Neutrophil (primary cell): ENCODE data around the gene KCNQ5.

Experiments used
- H3K27ac ChIP-seq: fragments of 200-600 bp; sonication (generic); 2 replicates; pipeline ENCODE4 v1.5.1; 2016; ENCODE audit warnings: mild to moderate bottlenecking, moderate library complexity
- H3K27me3 ChIP-seq: fragments of 200-600 bp; sonication (generic); 2 replicates; pipeline ENCODE4 v1.6.0; 2016; ENCODE audit warnings: mild to moderate bottlenecking
- H3K36me3 ChIP-seq: fragments of 200-600 bp; sonication (generic); 2 replicates; pipeline ENCODE4 v1.5.1; 2017
- H3K4me1 ChIP-seq, 2 experiments: fragments of 200-600 bp in 1 of 2; sonication (generic) in 1 of 2; 1 replicate in 1 of 2; 2 replicates in 1 of 2; pipeline versions ENCODE4 v1.5.1 to v1.6.1; 2013 to 2016; ENCODE audit warnings: low read depth in 1 of 2, low read length in 1 of 2, mild to moderate bottlenecking in 1 of 2, moderate library complexity in 1 of 2; ENCODE audit not compliant: control insufficient read depth in 1 of 2, insufficient read depth in 1 of 2
- H3K4me3 ChIP-seq, 2 experiments: fragments of 200-600 bp in 1 of 2; sonication (generic) in 1 of 2; 1 replicate in 1 of 2; 2 replicates in 1 of 2; pipeline ENCODE4 v1.5.1; 2013 to 2016; ENCODE audit warnings: low read depth in 1 of 2, low read length in 1 of 2, mild to moderate bottlenecking in 1 of 2, moderate library complexity in 1 of 2
- H3K9me3 ChIP-seq: fragments of 200-600 bp; sonication (generic); 2 replicates; pipeline ENCODE4 v1.5.1; 2016
- CTCF ChIP-seq: fragments of 200-600 bp; sonication (generic); IDR thresholded peaks from 2 replicates; pipeline ENCODE4 v1.5.1; 2016; ENCODE audit warnings: antibody characterized with exemption

The KCNQ5 gene

GRCh38 chr6:72984981-72985665, 363.3 kb downstream of the KCNQ5 start:
- Histone ChIP-seq H3K27ac (no peak overlapping the region), H3K4me3 (no peak overlapping the region), H3K4me1 (peaks cover 8% of the 10 kb centered on the region in 2 experiments), H3K9me3 (no peaks in the 10 kb centered on the region), H3K36me3 (no peaks in the 10 kb centered on the region), H3K27me3 (no peaks in the 10 kb centered on the region)
- no peak for TF ChIP-seq CTCF

DNA sequence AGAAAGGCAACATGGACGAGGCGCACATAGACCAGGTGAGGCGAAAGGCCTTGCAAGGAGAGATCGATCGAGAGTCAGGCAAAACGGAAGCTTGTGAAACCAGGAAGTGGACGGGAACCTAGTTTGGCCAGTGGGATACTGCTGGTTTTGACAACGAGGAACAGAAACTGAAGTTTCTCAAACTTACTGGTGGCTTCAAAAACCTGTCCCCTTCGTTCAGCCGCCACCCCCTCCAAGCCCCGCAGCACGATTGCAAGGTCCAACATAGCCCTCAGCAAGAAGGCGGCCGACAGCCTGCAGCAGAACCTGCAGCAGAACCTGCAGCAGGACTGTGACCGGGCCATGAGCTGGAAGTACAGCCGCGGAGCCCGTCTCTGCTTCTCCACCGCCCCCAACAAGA, 365.4 kb downstream of the KCNQ5 start:
- no peak overlapping the region for H3K4me3 ChIP-seq
- H3K9me3 ChIP-seq = no peaks in the 10 kb centered on the region
- no peaks in the 10 kb centered on the region for H3K27me3 ChIP-seq
- no peak for TF ChIP-seq CTCF
- no peak overlapping the region for H3K27ac ChIP-seq
- H3K4me1 ChIP-seq = peaks cover 8% of the 10 kb centered on the region in 2 experiments
- H3K36me3 ChIP-seq = no peaks in the 10 kb centered on the region

- no peaks in the 10 kb centered on the region for H3K27me3 ChIP-seq
- H3K4me1 ChIP-seq = no peaks in the 10 kb centered on the region
- H3K36me3 ChIP-seq = no peaks in the 10 kb centered on the region
- no peak overlapping the region for H3K4me3 ChIP-seq
- H3K9me3 ChIP-seq = no peaks in the 10 kb centered on the region
- no peak overlapping the region for H3K27ac ChIP-seq
- TF ChIP-seq CTCF = no peak
These were observed 378.1 kb downstream of the KCNQ5 start for GRCh38 chr6:72999995-73000394.

- Histone ChIP-seq H3K4me1 (no peaks in the 10 kb centered on the region), H3K27ac (no peak overlapping the region), H3K36me3 (no peaks in the 10 kb centered on the region), H3K27me3 (no peaks in the 10 kb centered on the region), H3K9me3 (no peaks in the 10 kb centered on the region), H3K4me3 (no peak overlapping the region)
- no peak for TF ChIP-seq CTCF
These were observed 378.6 kb downstream of the KCNQ5 start for GRCh38 chr6:73000460-73000859.

DNA sequence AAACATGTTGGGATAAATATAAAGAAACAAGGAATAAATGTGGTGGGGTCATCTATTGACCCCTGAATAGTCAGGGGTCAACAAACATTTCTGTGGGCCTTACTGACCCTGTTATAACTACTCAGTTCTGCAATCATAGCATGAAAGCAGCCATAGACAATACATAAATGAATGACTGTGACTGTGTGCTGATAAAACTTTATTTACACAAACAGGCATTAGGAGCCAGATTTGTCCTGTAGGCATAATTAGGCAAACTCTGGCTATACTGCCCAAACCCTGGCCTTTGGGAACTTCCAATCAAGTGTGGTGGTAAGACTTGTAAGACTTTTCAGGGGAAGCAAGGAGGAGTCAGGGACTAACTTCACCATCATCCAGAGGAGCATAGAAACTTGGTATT, 380.7 kb downstream of the KCNQ5 start:
- TF ChIP-seq CTCF = no peak
- H3K9me3 ChIP-seq = no peaks in the 10 kb centered on the region
- no peak overlapping the region for H3K4me3 ChIP-seq

More for the DNA sequence above, 380.7 kb downstream of the KCNQ5 start:
- H3K36me3 ChIP-seq = no peaks in the 10 kb centered on the region
- no peak overlapping the region for H3K27ac ChIP-seq
- no peaks in the 10 kb centered on the region for H3K4me1 ChIP-seq
- no peaks in the 10 kb centered on the region for H3K27me3 ChIP-seq
